ENCODE data around the gene SEMA5A. TPM values are rescaled to one million over a fixed set of nuclear protein-coding genes. Genes with fewer than 3 reads are reported as not detected.

The SEMA5A gene
- total RNA-seq, 1 donor, result 42.3 TPM

- Histone ChIP-seq H3K27ac (ENCODE audit: low read depth, low read length) (no peak overlapping the region), H3K27me3 (ENCODE audit: insufficient read depth, low read length) (no peaks in the 10 kb centered on the region), H2AFZ (ENCODE audit: low read length) (no peak overlapping the region), H3K4me1 (ENCODE audit: insufficient read depth, low read length) (peaks cover 5% of the 10 kb centered on the region), H3K4me2 (ENCODE audit: insufficient read depth, low read length) (no peak overlapping the region), H3K36me3 (ENCODE audit: insufficient read depth, low read length) (no peaks in the 10 kb centered on the region), H3K9me3 (ENCODE audit: low read depth, low read length) (peaks cover 9% of the 10 kb centered on the region), H3K79me2 (ENCODE audit: insufficient read depth, low read length) (peaks cover 19% of the 10 kb centered on the region), H4K20me1 (ENCODE audit: insufficient read depth, low read length) (no peaks in the 10 kb centered on the region), H3K4me3 (ENCODE audit: insufficient read depth, low read length) (no peak overlapping the region)
- no peak for TF ChIP-seq CTCF (IDR thresholded peaks at IDR 0.05; ENCODE audit: extremely low read depth, low read depth, low read length)
- DNase-seq (ENCODE audit: insufficient read length, low spot score, missing footprints), result no peak
These were observed 71.5 kb downstream of the SEMA5A start for GRCh38 chr5:9474219-9475002.

GRCh38 chr5:9473624-9474023, 72.3 kb downstream of the SEMA5A start:
- Histone ChIP-seq H3K4me2 (ENCODE audit: insufficient read depth, low read length) (no peak overlapping the region), H2AFZ (ENCODE audit: low read length) (no peak overlapping the region), H3K9me3 (ENCODE audit: low read depth, low read length) (peaks cover 9% of the 10 kb centered on the region), H3K27me3 (ENCODE audit: insufficient read depth, low read length) (no peaks in the 10 kb centered on the region), H3K4me1 (ENCODE audit: insufficient read depth, low read length) (peaks cover under 1% of the 10 kb centered on the region), H4K20me1 (ENCODE audit: insufficient read depth, low read length) (no peaks in the 10 kb centered on the region), H3K79me2 (ENCODE audit: insufficient read depth, low read length) (peaks cover 19% of the 10 kb centered on the region), H3K36me3 (ENCODE audit: insufficient read depth, low read length) (no peaks in the 10 kb centered on the region), H3K27ac (ENCODE audit: low read depth, low read length) (no peak overlapping the region), H3K4me3 (ENCODE audit: insufficient read depth, low read length) (no peak overlapping the region)
- no peak for TF ChIP-seq CTCF (IDR thresholded peaks at IDR 0.05; ENCODE audit: extremely low read depth, low read depth, low read length)
- DNase-seq (ENCODE audit: insufficient read length, low spot score, missing footprints), result no peak

- Histone ChIP-seq H3K4me3 (ENCODE audit: insufficient read depth, low read length) (no peak overlapping the region), H3K27me3 (ENCODE audit: insufficient read depth, low read length) (no peaks in the 10 kb centered on the region), H3K36me3 (ENCODE audit: insufficient read depth, low read length) (no peaks in the 10 kb centered on the region), H3K4me1 (ENCODE audit: insufficient read depth, low read length) (peaks cover 23% of the 10 kb centered on the region), H3K27ac (ENCODE audit: low read depth, low read length) (no peak overlapping the region), H3K9me3 (ENCODE audit: low read depth, low read length) (no peaks in the 10 kb centered on the region), H4K20me1 (ENCODE audit: insufficient read depth, low read length) (no peaks in the 10 kb centered on the region), H2AFZ (ENCODE audit: low read length) (no peak overlapping the region), H3K4me2 (ENCODE audit: insufficient read depth, low read length) (no peak overlapping the region), H3K79me2 (ENCODE audit: insufficient read depth, low read length) (peaks cover 10% of the 10 kb centered on the region)
- DNase-seq (ENCODE audit: insufficient read length, low spot score, missing footprints), result no peak
- no peak for TF ChIP-seq CTCF (IDR thresholded peaks at IDR 0.05; ENCODE audit: extremely low read depth, low read depth, low read length)
These were observed 75.5 kb downstream of the SEMA5A start for GRCh38 chr5:9470410-9470809.

- no peaks in the 10 kb centered on the region for H3K27me3 ChIP-seq (ENCODE audit: insufficient read depth, low read length)
- peak overlapping the region; percentile 87 for H3K27ac ChIP-seq (ENCODE audit: low read depth, low read length)
- peaks cover 23% of the 10 kb centered on the region for H3K4me1 ChIP-seq (ENCODE audit: insufficient read depth, low read length)
- peak overlapping the region; percentile 62 for H3K4me2 ChIP-seq (ENCODE audit: insufficient read depth, low read length)
- TF ChIP-seq CTCF (IDR thresholded peaks at IDR 0.05; ENCODE audit: extremely low read depth, low read depth, low read length), result no peak
- H4K20me1 ChIP-seq (ENCODE audit: insufficient read depth, low read length), result no peaks in the 10 kb centered on the region
- no peaks in the 10 kb centered on the region for H3K36me3 ChIP-seq (ENCODE audit: insufficient read depth, low read length)
- H3K9me3 ChIP-seq (ENCODE audit: low read depth, low read length), result no peaks in the 10 kb centered on the region
- no peak overlapping the region for H3K4me3 ChIP-seq (ENCODE audit: insufficient read depth, low read length)
- H3K79me2 ChIP-seq (ENCODE audit: insufficient read depth, low read length), result peaks cover 7% of the 10 kb centered on the region
- peak overlapping the region; percentile 81 for H2AFZ ChIP-seq (ENCODE audit: low read length)
- DNase-seq (ENCODE audit: insufficient read length, low spot score, missing footprints), result peak; percentile 92
These were observed 77.9 kb downstream of the SEMA5A start for GRCh38 chr5:9468060-9468388.

Measured in osteoblast (primary cell).